Measurements from ENCODE around the gene FAM222B. TPM values are rescaled to one million over a fixed set of nuclear protein-coding genes. Genes with fewer than 3 reads are reported as not detected.

The FAM222B gene
- total RNA-seq, 4 donors from 2014 or later, result 10.7 to 18.0 (median 12.0) TPM

DNA sequence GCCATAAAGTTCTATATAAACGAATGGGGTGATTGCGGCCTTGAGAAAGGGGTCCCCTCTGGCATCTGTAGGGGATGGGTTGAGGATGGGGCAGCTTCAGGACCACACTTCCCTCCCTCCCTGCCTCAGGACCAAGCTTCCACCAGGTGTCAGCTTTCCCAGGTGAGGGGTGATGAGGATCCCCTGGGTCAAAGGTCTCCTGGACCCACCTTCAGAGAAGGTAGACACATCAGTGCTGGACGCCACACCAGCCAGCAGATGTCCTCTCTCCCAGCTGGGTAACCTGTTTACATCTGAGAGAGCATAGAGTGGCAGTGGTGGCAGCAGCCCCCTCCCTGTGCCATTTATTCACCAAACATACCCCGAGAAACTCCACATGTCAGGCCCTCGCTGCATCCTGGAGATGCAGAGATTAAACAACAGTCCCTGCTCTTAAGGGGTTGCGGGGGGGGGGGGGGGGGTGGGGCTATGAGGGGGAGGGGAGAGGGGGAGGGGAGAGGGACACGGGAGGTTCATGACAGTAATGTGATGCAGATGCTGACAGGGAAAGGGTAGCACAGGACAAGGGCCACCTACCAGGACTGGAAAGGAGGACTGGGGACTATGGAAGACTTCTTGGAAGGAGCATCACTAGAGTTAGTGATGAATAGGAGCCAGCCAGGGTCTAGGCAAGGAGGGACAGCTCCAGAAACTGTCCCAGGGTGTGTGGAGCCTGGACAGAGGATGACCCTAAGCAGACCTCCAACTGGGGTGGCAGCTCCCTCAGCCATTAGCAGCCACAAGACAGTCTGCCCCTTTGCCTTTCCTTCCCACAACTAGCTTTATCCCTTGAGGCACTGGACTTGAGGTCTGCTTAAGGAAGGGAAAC is 135.9 kb downstream of the FAM222B start:
- intact Hi-C loops (cut with DNase I; ENCODE audit: low total_unique reads), result no loop called here
- no peak overlapping the region for H3K4me3 ChIP-seq (ENCODE audit: low read depth, poor library complexity, severe bottlenecking)
- 69 to 85% methylated on average over 3 to 7 of the region's 7 CpGs for WGBS, 2 donors
- TF ChIP-seq CTCF (IDR thresholded peaks at IDR 0.05) (no peak), POLR2A (IDR thresholded peaks at IDR 0.05) (no peak)
- DNase-seq (ENCODE audit: low spot score in 2 of 2), result no peak

MicroRNAs encoded within 50 kb of the gene (microRNA counts, 767-probe panel; counts per million panel counts)
- microRNA hsa-miR-144-3p (0 to 358 counts per million in 2 donors), microRNA hsa-miR-451a (12,662 to 14,198 counts per million in 2 donors)

Small RNA genes within 50 kb of the gene (microRNA-seq; reads per million reads assigned to microRNA genes)
- 0 reads per million in 2 donors for gene MIR451B (ENCODE audit: borderline number of aligned reads in 1 of 2, borderline replicate concordance in 2 of 2)

Other genes with a start within 250 kb of the FAM222B start
- gene SPAG5, start 243.8 kb downstream of the FAM222B start, total RNA-seq, result 10 to 100 TPM in 1 of 4 donors, 1 to 10 TPM in 3; 4.0 to 12.4 (median 7.7) TPM
- 1 to 10 TPM; 6.7 to 8.7 (median 6.9) TPM for gene RSKR, start 228.6 kb downstream of the FAM222B start, total RNA-seq
- gene BLTP2, start 197.6 kb downstream of the FAM222B start, total RNA-seq, result 10 to 100 TPM; 51.0 to 93.7 (median 83.7) TPM
- gene SDF2, start 180.9 kb downstream of the FAM222B start, total RNA-seq, result 10 to 100 TPM; 36.6 to 47.4 (median 38.0) TPM
- gene SUPT6H, start 180.6 kb downstream of the FAM222B start, total RNA-seq, result 10 to 100 TPM; 47.2 to 86.7 (median 71.3) TPM
- gene PROCA1, start 130.9 kb downstream of the FAM222B start, total RNA-seq, result 1 to 10 TPM in 3 of 4 donors, not detected in 1; 1.0 to 3.7 (median 3.3) TPM
- gene RAB34, start 124.9 kb downstream of the FAM222B start, total RNA-seq, result 100 to 1,000 TPM in 2 of 4 donors, 10 to 100 TPM in 2; 76.6 to 138 (median 103) TPM
- gene RPL23A, start 122.8 kb downstream of the FAM222B start, total RNA-seq, result 100 to 1,000 TPM; 538 to 966 (median 735) TPM
- gene TLCD1, start 116.6 kb downstream of the FAM222B start, total RNA-seq, result 10 to 100 TPM in 3 of 4 donors, 1 to 10 TPM in 1; 9.4 to 33.6 (median 23.5) TPM
- gene NEK8, start 114.0 kb downstream of the FAM222B start, total RNA-seq, result 1 to 10 TPM; 2.1 to 9.5 (median 4.4) TPM
- gene TRAF4, start 98.8 kb downstream of the FAM222B start, total RNA-seq, result 10 to 100 TPM; 11.0 to 30.9 (median 21.8) TPM
- 10 to 100 TPM; 39.4 to 45.2 (median 41.6) TPM for gene ERAL1, start 12.2 kb upstream of the FAM222B start, total RNA-seq
- 100 to 1,000 TPM in 1 of 4 donors, 10 to 100 TPM in 3; 38.7 to 117 (median 45.6) TPM for gene FLOT2, start 54.9 kb upstream of the FAM222B start, total RNA-seq
- gene DHRS13, start 60.3 kb upstream of the FAM222B start, total RNA-seq, result 10 to 100 TPM; 19.2 to 22.9 (median 19.5) TPM
- 10 to 100 TPM; 24.4 to 52.9 (median 42.7) TPM for gene PHF12, start 108.7 kb upstream of the FAM222B start, total RNA-seq
- not detected for gene SEZ6, start 163.2 kb upstream of the FAM222B start, total RNA-seq
- gene PIPOX, start 200.4 kb upstream of the FAM222B start, total RNA-seq, result 1 to 10 TPM in 3 of 4 donors, under 1 TPM in 1; 0.80 to 2.5 (median 1.5) TPM